Vagina (tissue), 2 donors: Measurements from ENCODE around the gene VTI1A. TPM values are rescaled to one million over a fixed set of nuclear protein-coding genes. Genes with fewer than 3 reads are reported as not detected.
"Not testable (repeated sequence)": the region's sequence is repeated elsewhere in the genome, so short reads cannot be mapped to it uniquely, and the experiment has no call there.

Experiments used
- DNase-seq, 2 donors: peaks; one replicate each; pipeline ENCODE4 v3.0.0-alpha.2; 2017; ENCODE audit errors: extremely low spot score in 2 of 2
- H3K27ac ChIP-seq: fragments of 200-600 bp; sonication (generic); one replicate; pipeline ENCODE4 v1.5.1; 2019
- H3K27me3 ChIP-seq: fragments of 200-600 bp; sonication (generic); one replicate; pipeline ENCODE4 v1.5.1; 2019
- H3K36me3 ChIP-seq, 2 donors: fragments of 200-600 bp; sonication (generic); one replicate each; pipeline ENCODE4 v1.5.1; 2017 to 2019
- H3K4me1 ChIP-seq: fragments of 200-600 bp; sonication (generic); one replicate; pipeline ENCODE4 v1.5.1; 2019
- H3K4me3 ChIP-seq, 2 donors: fragments of 200-600 bp; sonication (generic); 1 replicate in 1 of 2; 2 replicates in 1 of 2; pipeline ENCODE4 v1.5.1; 2016 to 2019
- H3K9me3 ChIP-seq: fragments of 200-600 bp; sonication (generic); one replicate; pipeline ENCODE4 v1.5.1; 2019
- POLR2A ChIP-seq, 2 donors: fragments of 450-650 bp; IDR thresholded peaks; one replicate each; pipeline ENCODE4 v1.6.1; 2017; ENCODE audit warnings: antibody characterized with exemption in 2 of 2, mild to moderate bottlenecking in 2 of 2, moderate library complexity in 2 of 2
- POLR2AphosphoS5 ChIP-seq, 2 donors: sonication (generic); formaldehyde crosslinking; IDR thresholded peaks; one replicate each; pipeline ENCODE4 v1.9.0; 2017; ENCODE audit warnings: antibody characterized with exemption in 2 of 2, mild to moderate bottlenecking in 2 of 2, low read depth in 1 of 2; ENCODE audit not compliant: insufficient read depth in 1 of 2
- intact Hi-C: fragments of 100-400 bp; cut with DNase I; formaldehyde crosslinking; loops from one replicate; pipeline ENCODE4 v1.15.1; 2023
- total RNA-seq: library from RNA; depleted of rRNA; stranded (reverse); fragments of >200 nt; gene quantifications from one replicate; pipeline ENCODE4 v1.2.3, GENCODE V29; 2016
- TF ChIP-seq, protein P1 (sequence below), 3 experiments: fragments of 450-650 bp in 2 of 3; fragments of 200-600 bp in 1 of 3; sonication (generic) in 1 of 3; IDR thresholded peaks; one replicate each; pipeline ENCODE4 v1.5.1; 2017 to 2019; ENCODE audit warnings: antibody characterized with exemption in 3 of 3, mild to moderate bottlenecking in 2 of 3, moderate library complexity in 2 of 3

VTI1A gene
- total RNA-seq, 1 donor from 2014 or later = 49.1 TPM

DNA sequence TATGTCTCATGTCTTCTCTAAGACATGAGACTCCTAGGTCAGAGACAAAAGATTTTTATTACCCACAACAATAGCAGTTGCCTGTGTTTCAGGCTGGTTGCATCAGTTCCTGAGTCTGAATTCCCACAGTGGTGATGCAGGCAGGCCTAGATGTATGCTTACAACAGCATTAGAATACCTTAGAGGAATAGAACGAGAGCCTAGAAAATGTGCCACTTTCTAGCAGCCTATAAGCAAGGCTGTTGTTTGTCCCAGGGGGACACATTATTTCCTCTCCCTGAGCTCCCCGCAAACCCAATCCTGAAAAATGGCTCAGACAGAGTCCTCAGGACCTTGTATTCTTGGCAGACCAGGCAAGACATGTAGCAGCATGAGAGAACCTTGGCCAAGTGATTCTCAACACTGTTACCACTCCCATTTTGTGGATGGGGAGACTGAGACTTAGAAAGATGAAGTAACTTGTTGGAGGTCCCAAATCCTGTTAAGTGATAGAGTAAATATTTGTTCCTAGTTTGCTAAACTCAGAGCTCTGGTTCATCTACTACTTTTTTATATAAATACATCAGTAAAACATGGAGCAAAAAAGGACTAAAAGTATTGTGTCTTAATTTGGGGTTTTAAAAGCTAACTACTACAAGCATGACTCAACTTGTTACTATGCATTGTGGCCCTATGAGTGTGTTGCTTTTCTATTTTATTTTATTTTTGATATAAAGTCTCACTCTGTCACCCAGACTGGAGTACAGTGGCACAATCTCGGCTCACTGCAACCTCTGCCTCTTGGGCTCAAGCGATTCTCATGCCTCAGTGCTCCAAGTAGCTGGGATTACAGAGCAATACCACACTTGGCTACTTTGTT, 14.2 kb downstream of the VTI1A start:
- no peaks in the 10 kb centered on the region for H3K4me1 ChIP-seq
- no peak overlapping the region for H3K27ac ChIP-seq
- H3K36me3 ChIP-seq = peaks cover 0 to 24% of the 10 kb centered on the region in 2 donors
- H3K9me3 ChIP-seq = no peaks in the 10 kb centered on the region
- no peaks in the 10 kb centered on the region for H3K27me3 ChIP-seq
- intact Hi-C loops = no loop called here
- no peak overlapping the region for H3K4me3 ChIP-seq
- DNase-seq = no peak
- TF ChIP-seq POLR2A (IDR thresholded peaks at IDR 0.05) (no peak), POLR2AphosphoS5 (IDR thresholded peaks at IDR 0.05; ENCODE audit: insufficient read depth in 1 of 2, low read depth in 1 of 2) (no peak)
- TF ChIP-seq, protein P1, sequence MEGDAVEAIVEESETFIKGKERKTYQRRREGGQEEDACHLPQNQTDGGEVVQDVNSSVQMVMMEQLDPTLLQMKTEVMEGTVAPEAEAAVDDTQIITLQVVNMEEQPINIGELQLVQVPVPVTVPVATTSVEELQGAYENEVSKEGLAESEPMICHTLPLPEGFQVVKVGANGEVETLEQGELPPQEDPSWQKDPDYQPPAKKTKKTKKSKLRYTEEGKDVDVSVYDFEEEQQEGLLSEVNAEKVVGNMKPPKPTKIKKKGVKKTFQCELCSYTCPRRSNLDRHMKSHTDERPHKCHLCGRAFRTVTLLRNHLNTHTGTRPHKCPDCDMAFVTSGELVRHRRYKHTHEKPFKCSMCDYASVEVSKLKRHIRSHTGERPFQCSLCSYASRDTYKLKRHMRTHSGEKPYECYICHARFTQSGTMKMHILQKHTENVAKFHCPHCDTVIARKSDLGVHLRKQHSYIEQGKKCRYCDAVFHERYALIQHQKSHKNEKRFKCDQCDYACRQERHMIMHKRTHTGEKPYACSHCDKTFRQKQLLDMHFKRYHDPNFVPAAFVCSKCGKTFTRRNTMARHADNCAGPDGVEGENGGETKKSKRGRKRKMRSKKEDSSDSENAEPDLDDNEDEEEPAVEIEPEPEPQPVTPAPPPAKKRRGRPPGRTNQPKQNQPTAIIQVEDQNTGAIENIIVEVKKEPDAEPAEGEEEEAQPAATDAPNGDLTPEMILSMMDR (IDR thresholded peaks at IDR 0.05) = no peak

DNA sequence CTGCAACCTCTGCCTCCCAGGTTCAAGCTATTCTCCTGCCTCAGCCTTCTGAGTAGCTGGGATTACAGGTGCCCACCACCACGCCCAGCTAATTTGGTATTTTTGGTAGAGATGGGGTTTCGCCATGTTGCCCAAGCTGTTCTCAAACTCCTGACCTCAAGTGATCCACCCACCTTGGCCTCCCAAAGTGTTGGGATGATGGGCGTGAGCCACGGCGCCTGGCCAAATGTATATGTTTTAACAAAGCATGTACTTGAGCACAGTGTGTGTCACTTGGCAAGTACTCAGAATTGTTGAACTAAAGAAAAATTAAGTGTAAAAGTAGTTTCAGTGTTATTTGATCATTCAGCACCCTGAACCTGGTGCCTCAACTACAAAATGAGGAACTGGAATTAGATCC, 17.1 kb downstream of the VTI1A start:
- H3K9me3 ChIP-seq = not testable (repeated sequence)
- H3K36me3 ChIP-seq = peaks cover 0 to 27% of the 10 kb centered on the region in 2 donors

DNA sequence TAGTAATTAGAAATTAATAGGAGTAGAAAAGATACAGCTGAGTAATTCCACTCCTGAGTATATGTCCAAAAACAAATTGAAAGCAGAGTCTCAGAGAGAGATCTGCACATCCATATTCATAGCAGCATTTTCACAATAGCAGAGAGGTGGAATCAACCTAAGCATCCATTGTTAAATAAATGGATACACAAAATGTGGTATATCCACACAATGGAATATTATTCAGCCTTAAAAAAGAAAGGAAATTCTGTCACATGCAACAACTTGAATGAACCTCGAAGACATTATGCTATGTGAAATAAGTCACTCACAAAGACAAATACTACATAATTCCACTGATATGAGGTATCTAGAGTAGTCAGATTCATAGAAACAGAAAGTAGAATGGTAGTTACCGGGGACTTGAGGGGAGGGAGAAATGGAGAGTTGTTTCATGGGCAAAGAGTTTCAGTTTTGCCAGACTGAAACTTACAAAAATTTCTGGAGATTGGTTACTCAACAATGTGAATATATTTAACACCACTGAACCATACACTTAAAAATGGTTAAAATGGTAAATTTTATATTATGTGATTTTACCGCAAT, 18.4 kb downstream of the VTI1A start:
- TF ChIP-seq, protein P1 (IDR thresholded peaks at IDR 0.05) = no peak
- TF ChIP-seq POLR2A (IDR thresholded peaks at IDR 0.05) = no peak
- no peak for TF ChIP-seq POLR2AphosphoS5 (IDR thresholded peaks at IDR 0.05; ENCODE audit: insufficient read depth in 1 of 2, low read depth in 1 of 2)
- Histone ChIP-seq H3K4me1 (no peaks in the 10 kb centered on the region), H3K27ac (no peak overlapping the region), H3K4me3 (no peak overlapping the region), H3K9me3 (no peaks in the 10 kb centered on the region), H3K36me3 (peaks cover 0 to 27% of the 10 kb centered on the region in 2 donors), H3K27me3 (no peaks in the 10 kb centered on the region)
- intact Hi-C loops = no loop called here
- no peak for DNase-seq

More for the DNA sequence above, 17.1 kb downstream of the VTI1A start:
- H3K27ac ChIP-seq, H3K4me1 ChIP-seq, H3K27me3 ChIP-seq, H3K4me3 ChIP-seq, intact Hi-C loops, DNase-seq: not testable (repeated sequence)

DNA sequence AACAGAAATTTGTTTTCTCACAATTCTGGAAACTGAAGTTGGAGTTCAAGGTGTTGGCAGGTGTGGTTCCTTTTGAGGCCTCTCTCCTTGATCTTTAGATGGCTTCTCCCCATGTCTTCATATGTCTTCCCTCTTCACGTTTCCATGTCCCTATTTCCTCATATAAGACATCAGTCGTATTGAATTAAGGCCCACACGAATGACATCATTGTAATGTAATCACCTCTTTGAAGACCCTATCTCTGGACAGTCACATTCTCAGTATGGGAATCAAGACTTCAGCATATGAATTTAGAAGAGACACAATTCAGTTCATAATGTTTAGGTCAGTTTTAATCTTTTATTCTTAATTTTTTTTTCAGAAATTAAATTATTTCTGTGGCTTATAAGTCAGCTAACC, 19.8 kb downstream of the VTI1A start:
- intact Hi-C loops = no loop called here
- no peaks in the 10 kb centered on the region for H3K27me3 ChIP-seq
- TF ChIP-seq, protein P1 (IDR thresholded peaks at IDR 0.05) = no peak
- no peak for TF ChIP-seq POLR2A (IDR thresholded peaks at IDR 0.05)
- no peak for TF ChIP-seq POLR2AphosphoS5 (IDR thresholded peaks at IDR 0.05; ENCODE audit: insufficient read depth in 1 of 2, low read depth in 1 of 2)
- no peak for DNase-seq
- no peaks in the 10 kb centered on the region for H3K4me1 ChIP-seq
- H3K9me3 ChIP-seq = no peaks in the 10 kb centered on the region
- no peak overlapping the region for H3K27ac ChIP-seq
- H3K36me3 ChIP-seq = peaks cover 0 to 27% of the 10 kb centered on the region in 2 donors
- H3K4me3 ChIP-seq = no peak overlapping the region

DNA sequence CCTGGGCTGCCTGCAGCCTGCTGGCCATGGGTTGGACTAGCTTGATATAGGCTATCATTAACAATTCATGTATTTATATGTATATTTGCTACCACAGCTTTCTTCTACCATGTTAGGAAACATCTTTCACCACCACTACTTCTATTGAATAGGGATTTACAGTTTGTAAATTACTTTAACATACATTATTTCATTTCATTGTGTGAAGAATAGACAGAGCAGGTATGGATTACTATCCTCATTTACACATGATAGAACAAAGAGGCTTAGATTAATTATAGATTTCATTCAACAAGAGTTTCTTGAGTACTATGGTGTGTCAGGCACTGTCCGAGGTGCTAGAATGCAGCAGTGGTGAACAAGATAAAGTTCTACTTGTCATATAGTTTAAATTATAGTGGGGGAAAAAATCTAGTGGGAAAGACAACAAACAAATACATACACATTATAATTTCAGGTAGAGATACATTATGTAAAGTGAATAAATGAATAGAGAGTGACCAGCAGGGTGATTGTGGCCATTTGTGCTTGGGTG, 20.6 kb downstream of the VTI1A start:
- intact Hi-C loops = no loop called here
- no peak for DNase-seq
- Histone ChIP-seq H3K27me3 (no peaks in the 10 kb centered on the region), H3K4me1 (no peaks in the 10 kb centered on the region), H3K27ac (no peak overlapping the region), H3K36me3 (peaks cover 0 to 27% of the 10 kb centered on the region in 2 donors), H3K9me3 (no peaks in the 10 kb centered on the region), H3K4me3 (no peak overlapping the region)
- no peak for TF ChIP-seq POLR2AphosphoS5 (IDR thresholded peaks at IDR 0.05; ENCODE audit: insufficient read depth in 1 of 2, low read depth in 1 of 2)
- TF ChIP-seq, protein P1 (IDR thresholded peaks at IDR 0.05) = no peak
- no peak for TF ChIP-seq POLR2A (IDR thresholded peaks at IDR 0.05)
